SK-N-SH treated with all-trans-retinoic acid at 6 μM for 48 hours (cell line): ENCODE data around the gene NFASC.

Experiments used
- ATAC-seq: fragments of 200-7000 bp; cut with Tn5 transposase; 3 replicates; pipeline ENCODE4 v1.9.1; 2020; ENCODE audit warnings: mild to moderate bottlenecking, moderate library complexity
- ARNTL ChIP-seq: fragments of 450-650 bp; formaldehyde crosslinking; IDR thresholded peaks from 2 replicates; pipeline ENCODE4 v1.5.0; 2020; ENCODE audit warnings: low read depth, mild to moderate bottlenecking, moderate library complexity, borderline replicate concordance
- BACH2 ChIP-seq: fragments of 250-450 bp; sonication (Bioruptor Pico); IDR thresholded peaks from 2 replicates; pipeline ENCODE4 v1.9.0; 2021; ENCODE audit warnings: mild to moderate bottlenecking, borderline replicate concordance
- CSDC2 ChIP-seq: fragments of 250-450 bp; sonication (Bioruptor Pico); IDR thresholded peaks from 2 replicates; pipeline ENCODE4 v1.5.0; 2020; ENCODE audit warnings: mild to moderate bottlenecking, moderate library complexity
- ESRRG ChIP-seq: fragments of 250-450 bp; sonication (Bioruptor Pico); IDR thresholded peaks from 2 replicates; pipeline ENCODE4 v1.6.1; 2021; ENCODE audit warnings: mild to moderate bottlenecking
- GLIS3 ChIP-seq: fragments of 250-450 bp; sonication (Bioruptor Pico); IDR thresholded peaks from 2 replicates; pipeline ENCODE4 v1.5.0; 2020; ENCODE audit warnings: mild to moderate bottlenecking, moderate library complexity
- ISL1 ChIP-seq: fragments of 250-450 bp; sonication (Bioruptor Pico); IDR thresholded peaks from 2 replicates; pipeline ENCODE4 v2.1.2; 2022; ENCODE audit warnings: mild to moderate bottlenecking, moderate library complexity
- PPARA ChIP-seq: fragments of 250-450 bp; sonication (Bioruptor Pico); IDR thresholded peaks from 2 replicates; pipeline ENCODE4 v1.5.0; 2020; ENCODE audit warnings: mild to moderate bottlenecking, borderline replicate concordance
- RARB ChIP-seq: fragments of 250-450 bp; sonication (Bioruptor Pico); IDR thresholded peaks from 2 replicates; pipeline ENCODE4 v1.8.0; 2021; ENCODE audit warnings: mild to moderate bottlenecking, moderate library complexity
- SNAI2 ChIP-seq: fragments of 250-450 bp; sonication (Bioruptor Pico); IDR thresholded peaks from 2 replicates; pipeline ENCODE4 v1.5.0; 2020; ENCODE audit warnings: mild to moderate bottlenecking, moderate library complexity
- TOX ChIP-seq: fragments of 250-450 bp; sonication (Bioruptor Pico); IDR thresholded peaks from 2 replicates; pipeline ENCODE4 v1.8.0; 2021; ENCODE audit warnings: mild to moderate bottlenecking, moderate library complexity, borderline replicate concordance
- ZC3H10 ChIP-seq: fragments of 250-450 bp; sonication (Bioruptor Pico); IDR thresholded peaks from 2 replicates; pipeline ENCODE4 v1.5.1; 2021; ENCODE audit warnings: mild to moderate bottlenecking, moderate library complexity
- ZFP3 ChIP-seq: fragments of 250-450 bp; sonication (Bioruptor Pico); IDR thresholded peaks from 2 replicates; pipeline ENCODE4 v1.5.0; 2020; ENCODE audit warnings: mild to moderate bottlenecking, moderate library complexity
- ZFP30 ChIP-seq: fragments of 450-650 bp; formaldehyde crosslinking; IDR thresholded peaks from 2 replicates; pipeline ENCODE4 v1.5.0; 2022; ENCODE audit warnings: mild to moderate bottlenecking, moderate library complexity
- ZNF565 ChIP-seq: fragments of 450-650 bp; formaldehyde crosslinking; conservative IDR thresholded peaks from 2 replicates; pipeline ENCODE4 v1.5.0; 2020; ENCODE audit warnings: low read depth, mild to moderate bottlenecking, moderate library complexity
- ZNF70 ChIP-seq: fragments of 450-650 bp; formaldehyde crosslinking; IDR thresholded peaks from 2 replicates; pipeline ENCODE4 v1.5.0; 2020; ENCODE audit warnings: mild to moderate bottlenecking, moderate library complexity
- ZNF8 ChIP-seq: fragments of 450-650 bp; formaldehyde crosslinking; IDR thresholded peaks from 2 replicates; pipeline ENCODE4 v1.5.0; 2020; ENCODE audit warnings: mild to moderate bottlenecking, moderate library complexity
- TF ChIP-seq, protein P1 (sequence below): fragments of 250-450 bp; sonication (Bioruptor Pico); IDR thresholded peaks from 2 replicates; pipeline ENCODE4 v1.5.1; 2021; ENCODE audit warnings: mild to moderate bottlenecking, moderate library complexity
- TF ChIP-seq, protein P2 (sequence below): fragments of 250-450 bp; sonication (Bioruptor Pico); IDR thresholded peaks from 2 replicates; pipeline ENCODE4 v1.8.0; 2020; ENCODE audit warnings: mild to moderate bottlenecking, moderate library complexity, borderline replicate concordance
- TF ChIP-seq, protein P3 (sequence below): fragments of 250-450 bp; sonication (Bioruptor Pico); IDR thresholded peaks from 2 replicates; pipeline ENCODE4 v1.5.0; 2020; ENCODE audit warnings: mild to moderate bottlenecking, moderate library complexity
- TF ChIP-seq, protein P4 (sequence below): fragments of 250-450 bp; sonication (Bioruptor Pico); IDR thresholded peaks from 2 replicates; pipeline ENCODE4 v1.8.0; 2021; ENCODE audit warnings: low read depth, mild to moderate bottlenecking, moderate library complexity, borderline replicate concordance

NFASC gene

DNA sequence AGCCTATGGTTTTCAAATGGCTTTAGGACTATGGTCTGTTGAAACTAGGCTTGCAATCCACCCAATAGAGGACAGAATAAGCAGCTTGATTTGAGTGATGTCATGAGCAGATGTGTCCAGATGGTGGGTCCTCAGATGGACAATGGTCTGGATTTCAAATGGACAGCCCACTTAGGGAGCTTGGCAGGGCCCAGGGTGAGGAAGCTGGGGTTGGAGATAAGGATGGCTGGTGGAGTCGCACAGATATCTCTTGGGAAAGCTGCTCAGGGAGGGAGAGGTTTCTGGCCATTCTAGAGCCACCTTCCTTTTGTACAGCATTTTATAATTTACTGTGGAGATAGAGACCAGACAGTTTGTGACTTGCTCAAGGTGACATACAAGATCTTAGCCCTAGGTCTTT is 55.0 kb downstream of the NFASC start:
- TF ChIP-seq, protein P1, sequence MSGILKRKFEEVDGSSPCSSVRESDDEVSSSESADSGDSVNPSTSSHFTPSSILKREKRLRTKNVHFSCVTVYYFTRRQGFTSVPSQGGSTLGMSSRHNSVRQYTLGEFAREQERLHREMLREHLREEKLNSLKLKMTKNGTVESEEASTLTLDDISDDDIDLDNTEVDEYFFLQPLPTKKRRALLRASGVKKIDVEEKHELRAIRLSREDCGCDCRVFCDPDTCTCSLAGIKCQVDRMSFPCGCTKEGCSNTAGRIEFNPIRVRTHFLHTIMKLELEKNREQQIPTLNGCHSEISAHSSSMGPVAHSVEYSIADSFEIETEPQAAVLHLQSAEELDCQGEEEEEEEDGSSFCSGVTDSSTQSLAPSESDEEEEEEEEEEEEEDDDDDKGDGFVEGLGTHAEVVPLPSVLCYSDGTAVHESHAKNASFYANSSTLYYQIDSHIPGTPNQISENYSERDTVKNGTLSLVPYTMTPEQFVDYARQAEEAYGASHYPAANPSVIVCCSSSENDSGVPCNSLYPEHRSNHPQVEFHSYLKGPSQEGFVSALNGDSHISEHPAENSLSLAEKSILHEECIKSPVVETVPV (CRISPR knock-in tag): no peak
- TF ChIP-seq, protein P2, sequence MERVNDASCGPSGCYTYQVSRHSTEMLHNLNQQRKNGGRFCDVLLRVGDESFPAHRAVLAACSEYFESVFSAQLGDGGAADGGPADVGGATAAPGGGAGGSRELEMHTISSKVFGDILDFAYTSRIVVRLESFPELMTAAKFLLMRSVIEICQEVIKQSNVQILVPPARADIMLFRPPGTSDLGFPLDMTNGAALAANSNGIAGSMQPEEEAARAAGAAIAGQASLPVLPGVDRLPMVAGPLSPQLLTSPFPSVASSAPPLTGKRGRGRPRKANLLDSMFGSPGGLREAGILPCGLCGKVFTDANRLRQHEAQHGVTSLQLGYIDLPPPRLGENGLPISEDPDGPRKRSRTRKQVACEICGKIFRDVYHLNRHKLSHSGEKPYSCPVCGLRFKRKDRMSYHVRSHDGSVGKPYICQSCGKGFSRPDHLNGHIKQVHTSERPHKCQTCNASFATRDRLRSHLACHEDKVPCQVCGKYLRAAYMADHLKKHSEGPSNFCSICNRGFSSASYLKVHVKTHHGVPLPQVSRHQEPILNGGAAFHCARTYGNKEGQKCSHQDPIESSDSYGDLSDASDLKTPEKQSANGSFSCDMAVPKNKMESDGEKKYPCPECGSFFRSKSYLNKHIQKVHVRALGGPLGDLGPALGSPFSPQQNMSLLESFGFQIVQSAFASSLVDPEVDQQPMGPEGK: no peak
- TF ChIP-seq ARNTL (CRISPR knock-in tag) (no peak), ZFP3 (CRISPR knock-in tag) (no peak), ESRRG (CRISPR knock-in tag) (no peak), ZNF70 (CRISPR knock-in tag) (no peak)
- ATAC-seq: no peak

DNA sequence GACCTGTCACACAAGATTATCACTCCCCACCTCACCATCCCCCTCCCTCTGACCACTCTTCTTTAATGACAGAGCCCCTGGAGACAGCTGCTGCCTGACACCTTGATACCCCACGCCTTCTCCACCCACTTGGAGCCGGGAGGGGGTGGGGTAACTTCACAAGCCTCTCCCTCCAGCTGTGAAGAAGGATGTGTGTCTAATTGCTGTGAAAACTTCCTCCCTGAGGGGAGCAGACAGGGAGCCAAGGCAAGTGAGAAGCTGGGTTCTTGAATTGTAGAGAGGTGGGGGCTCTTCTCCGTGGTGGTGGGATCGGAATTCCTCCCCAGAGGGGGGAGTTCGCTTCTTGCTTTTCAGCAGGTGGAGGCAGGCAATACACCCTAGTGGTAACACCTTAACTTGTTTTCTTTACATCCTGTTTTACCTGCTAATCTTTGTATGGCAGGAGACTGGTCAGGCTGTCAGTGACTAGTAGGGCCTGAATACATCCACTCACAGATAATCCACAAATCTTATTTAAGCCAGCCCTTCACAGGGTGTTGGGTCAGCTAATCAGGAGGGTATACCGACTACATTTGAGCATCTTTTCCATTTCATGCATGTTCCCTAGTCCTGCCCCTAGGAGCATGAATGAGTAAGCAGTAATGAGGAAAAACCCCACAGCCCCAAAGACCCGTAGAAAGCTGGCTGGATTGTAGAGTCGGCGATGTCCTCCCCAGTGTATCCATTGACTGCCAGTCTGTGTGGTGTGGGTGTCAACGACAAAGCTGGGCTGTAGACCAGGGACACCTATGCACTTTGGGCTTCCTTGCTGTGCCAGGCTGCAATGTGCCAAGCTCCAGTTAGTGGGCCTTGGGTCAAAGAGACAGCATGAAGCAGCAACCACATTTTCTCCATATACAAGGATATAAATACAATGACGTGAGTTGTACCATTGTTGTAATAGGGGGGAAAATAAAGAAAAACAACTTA is 57.3 kb downstream of the NFASC start:
- TF ChIP-seq TOX (CRISPR knock-in tag): no peak
- no peak for TF ChIP-seq ARNTL (CRISPR knock-in tag)
- no peak for TF ChIP-seq ZNF70 (CRISPR knock-in tag)
- TF ChIP-seq ZFP3 (CRISPR knock-in tag): no peak
- no peak for TF ChIP-seq GLIS3 (CRISPR knock-in tag)
- no peak for TF ChIP-seq CSDC2
- TF ChIP-seq ISL1: no peak
- TF ChIP-seq, protein P1 (CRISPR knock-in tag): no peak
- TF ChIP-seq ZC3H10 (CRISPR knock-in tag): no peak
- no peak for TF ChIP-seq RARB (CRISPR knock-in tag)
- TF ChIP-seq, protein P2: no peak
- TF ChIP-seq SNAI2: no peak
- TF ChIP-seq PPARA: no peak
- no peak for TF ChIP-seq ZFP30 (CRISPR knock-in tag)
- no peak for TF ChIP-seq BACH2 (CRISPR knock-in tag)
- TF ChIP-seq ZNF8 (CRISPR knock-in tag): no peak
- TF ChIP-seq ZNF565 (CRISPR knock-in tag): no peak
- TF ChIP-seq, protein P3, sequence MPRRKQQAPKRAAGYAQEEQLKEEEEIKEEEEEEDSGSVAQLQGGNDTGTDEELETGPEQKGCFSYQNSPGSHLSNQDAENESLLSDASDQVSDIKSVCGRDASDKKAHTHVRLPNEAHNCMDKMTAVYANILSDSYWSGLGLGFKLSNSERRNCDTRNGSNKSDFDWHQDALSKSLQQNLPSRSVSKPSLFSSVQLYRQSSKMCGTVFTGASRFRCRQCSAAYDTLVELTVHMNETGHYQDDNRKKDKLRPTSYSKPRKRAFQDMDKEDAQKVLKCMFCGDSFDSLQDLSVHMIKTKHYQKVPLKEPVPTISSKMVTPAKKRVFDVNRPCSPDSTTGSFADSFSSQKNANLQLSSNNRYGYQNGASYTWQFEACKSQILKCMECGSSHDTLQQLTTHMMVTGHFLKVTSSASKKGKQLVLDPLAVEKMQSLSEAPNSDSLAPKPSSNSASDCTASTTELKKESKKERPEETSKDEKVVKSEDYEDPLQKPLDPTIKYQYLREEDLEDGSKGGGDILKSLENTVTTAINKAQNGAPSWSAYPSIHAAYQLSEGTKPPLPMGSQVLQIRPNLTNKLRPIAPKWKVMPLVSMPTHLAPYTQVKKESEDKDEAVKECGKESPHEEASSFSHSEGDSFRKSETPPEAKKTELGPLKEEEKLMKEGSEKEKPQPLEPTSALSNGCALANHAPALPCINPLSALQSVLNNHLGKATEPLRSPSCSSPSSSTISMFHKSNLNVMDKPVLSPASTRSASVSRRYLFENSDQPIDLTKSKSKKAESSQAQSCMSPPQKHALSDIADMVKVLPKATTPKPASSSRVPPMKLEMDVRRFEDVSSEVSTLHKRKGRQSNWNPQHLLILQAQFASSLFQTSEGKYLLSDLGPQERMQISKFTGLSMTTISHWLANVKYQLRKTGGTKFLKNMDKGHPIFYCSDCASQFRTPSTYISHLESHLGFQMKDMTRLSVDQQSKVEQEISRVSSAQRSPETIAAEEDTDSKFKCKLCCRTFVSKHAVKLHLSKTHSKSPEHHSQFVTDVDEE (CRISPR knock-in tag): no peak
- TF ChIP-seq ESRRG (CRISPR knock-in tag): no peak
- TF ChIP-seq, protein P4, sequence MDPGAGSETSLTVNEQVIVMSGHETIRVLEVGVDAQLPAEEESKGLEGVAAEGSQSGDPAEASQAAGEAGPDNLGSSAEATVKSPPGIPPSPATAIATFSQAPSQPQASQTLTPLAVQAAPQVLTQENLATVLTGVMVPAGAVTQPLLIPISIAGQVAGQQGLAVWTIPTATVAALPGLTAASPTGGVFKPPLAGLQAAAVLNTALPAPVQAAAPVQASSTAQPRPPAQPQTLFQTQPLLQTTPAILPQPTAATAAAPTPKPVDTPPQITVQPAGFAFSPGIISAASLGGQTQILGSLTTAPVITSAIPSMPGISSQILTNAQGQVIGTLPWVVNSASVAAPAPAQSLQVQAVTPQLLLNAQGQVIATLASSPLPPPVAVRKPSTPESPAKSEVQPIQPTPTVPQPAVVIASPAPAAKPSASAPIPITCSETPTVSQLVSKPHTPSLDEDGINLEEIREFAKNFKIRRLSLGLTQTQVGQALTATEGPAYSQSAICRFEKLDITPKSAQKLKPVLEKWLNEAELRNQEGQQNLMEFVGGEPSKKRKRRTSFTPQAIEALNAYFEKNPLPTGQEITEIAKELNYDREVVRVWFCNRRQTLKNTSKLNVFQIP (CRISPR knock-in tag): no peak
- no peak for ATAC-seq
